SU-DHL-6 (cell line): ENCODE measurements around the gene PAIP2B.

ENCODE experiments used
- EZH2phosphoT487 ChIP-seq: fragments of 200-600 bp; sonication (generic), shearing (Covaris generic); conservative IDR thresholded peaks from 2 replicates; pipeline ENCODE4 v1.6.1; 2018; ENCODE audit warnings: mild to moderate bottlenecking, antibody characterized with exemption, low read length, moderate library complexity, mixed read lengths
- TF ChIP-seq, protein P1 (sequence below): fragments of 200-600 bp; sonication (generic); IDR thresholded peaks from one replicate; pipeline ENCODE4 v1.5.1; 2017; ENCODE audit warnings: antibody characterized with exemption, mild to moderate bottlenecking, low read length, moderate library complexity; ENCODE audit not compliant: insufficient read depth, poor library complexity, severe bottlenecking

DNA sequence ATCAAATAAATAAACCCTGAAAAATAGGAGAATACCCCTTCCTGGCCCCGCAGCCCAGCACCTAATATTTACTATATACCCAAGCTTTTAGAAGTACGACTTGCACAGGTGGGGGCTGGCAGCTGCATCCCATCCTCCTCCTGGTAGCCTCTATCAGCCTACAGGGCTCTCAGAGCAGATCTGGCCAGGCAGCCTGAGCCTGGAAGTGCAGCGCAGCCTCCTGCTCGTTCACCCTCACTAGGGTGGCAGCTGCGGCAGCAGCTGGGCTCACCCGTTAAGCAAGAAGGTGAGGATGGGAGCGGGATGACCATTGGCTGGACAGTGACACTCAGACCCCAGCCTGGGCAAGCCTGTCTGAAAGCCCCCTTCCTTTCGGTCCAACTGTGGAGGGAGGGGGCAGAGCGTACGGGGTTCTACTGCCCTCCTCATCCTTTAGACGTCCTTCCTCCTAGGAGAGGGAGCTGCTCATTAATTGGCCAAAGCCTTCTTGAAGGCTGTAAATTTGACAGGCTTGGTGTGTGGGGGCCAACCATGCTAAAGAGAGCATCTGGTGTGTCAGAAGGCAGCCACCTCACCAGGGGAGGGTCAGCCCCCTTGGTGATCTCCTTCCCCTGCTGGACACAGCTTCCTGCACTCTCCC is 73.2 kb downstream of the PAIP2B start:
- TF ChIP-seq, protein P1, sequence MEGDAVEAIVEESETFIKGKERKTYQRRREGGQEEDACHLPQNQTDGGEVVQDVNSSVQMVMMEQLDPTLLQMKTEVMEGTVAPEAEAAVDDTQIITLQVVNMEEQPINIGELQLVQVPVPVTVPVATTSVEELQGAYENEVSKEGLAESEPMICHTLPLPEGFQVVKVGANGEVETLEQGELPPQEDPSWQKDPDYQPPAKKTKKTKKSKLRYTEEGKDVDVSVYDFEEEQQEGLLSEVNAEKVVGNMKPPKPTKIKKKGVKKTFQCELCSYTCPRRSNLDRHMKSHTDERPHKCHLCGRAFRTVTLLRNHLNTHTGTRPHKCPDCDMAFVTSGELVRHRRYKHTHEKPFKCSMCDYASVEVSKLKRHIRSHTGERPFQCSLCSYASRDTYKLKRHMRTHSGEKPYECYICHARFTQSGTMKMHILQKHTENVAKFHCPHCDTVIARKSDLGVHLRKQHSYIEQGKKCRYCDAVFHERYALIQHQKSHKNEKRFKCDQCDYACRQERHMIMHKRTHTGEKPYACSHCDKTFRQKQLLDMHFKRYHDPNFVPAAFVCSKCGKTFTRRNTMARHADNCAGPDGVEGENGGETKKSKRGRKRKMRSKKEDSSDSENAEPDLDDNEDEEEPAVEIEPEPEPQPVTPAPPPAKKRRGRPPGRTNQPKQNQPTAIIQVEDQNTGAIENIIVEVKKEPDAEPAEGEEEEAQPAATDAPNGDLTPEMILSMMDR: no peak
- no peak for TF ChIP-seq EZH2phosphoT487
